Tibial nerve (tissue), 4 donors: Measurements from ENCODE around the gene CLASRP. TPM values are rescaled to one million over a fixed set of nuclear protein-coding genes. Genes with fewer than 3 reads are reported as not detected.
A peak's percentile ranks its signal among the peaks of the same experiment; 100 is the strongest.

Experiments used
- DNase-seq, 2 donors: peaks; one replicate each; pipeline ENCODE4 v3.0.0-alpha.2; 2019; ENCODE audit warnings: low spot score in 2 of 2
- H3K27ac ChIP-seq, 4 donors: fragments of 200-600 bp; sonication (generic) in 3 of 4; one replicate each; pipeline ENCODE4 v1.5.1; 2017 to 2019; ENCODE audit warnings: mild to moderate bottlenecking in 1 of 4
- H3K27me3 ChIP-seq, 2 donors: fragments of 200-600 bp; sonication (generic) in 1 of 2; one replicate each; pipeline versions ENCODE4 v1.5.1 to v1.6.0; 2017 to 2019
- H3K36me3 ChIP-seq, 3 donors: fragments of 200-600 bp; sonication (generic); one replicate each; pipeline ENCODE4 v1.5.1; 2018 to 2019
- H3K4me1 ChIP-seq, 4 donors: fragments of 200-600 bp; sonication (generic) in 3 of 4; one replicate each; pipeline ENCODE4 v1.5.1; 2017 to 2019
- H3K4me3 ChIP-seq, 4 donors: fragments of 200-600 bp; sonication (generic) in 3 of 4; one replicate each; pipeline ENCODE4 v1.5.1; 2017 to 2019; ENCODE audit warnings: mild to moderate bottlenecking in 1 of 4, moderate library complexity in 1 of 4
- H3K9me3 ChIP-seq, 4 donors: fragments of 200-600 bp; sonication (generic) in 3 of 4; one replicate each; pipeline ENCODE4 v1.5.1; 2017 to 2019
- EP300 ChIP-seq, 2 donors: sonication (generic); formaldehyde crosslinking; IDR thresholded peaks; one replicate each; pipeline ENCODE4 v1.6.1; 2017; ENCODE audit warnings: antibody characterized with exemption in 2 of 2, mild to moderate bottlenecking in 1 of 2
- POLR2A ChIP-seq, 2 donors: fragments of 450-650 bp; IDR thresholded peaks; one replicate each; pipeline ENCODE4 v1.6.1; 2017; ENCODE audit warnings: antibody characterized with exemption in 2 of 2, mild to moderate bottlenecking in 2 of 2, moderate library complexity in 2 of 2
- WGBS, 2 donors: methylation state at CpG; one replicate each; pipeline ENCODE4 v1.1.5; 2018; 5-methylcytosine and 5-hydroxymethylcytosine counted together
- total RNA-seq, 4 donors: library from RNA; depleted of rRNA; stranded (reverse); fragments of >200 nt; gene quantifications; one replicate each; pipeline ENCODE4 v1.1.0, GENCODE V29; 2016
- TF ChIP-seq, protein P1 (sequence below), 5 experiments: fragments of 200-600 bp in 3 of 5; fragments of 450-650 bp in 2 of 5; sonication (generic) in 3 of 5; IDR thresholded peaks; one replicate each; pipeline ENCODE4 v1.5.1; 2016 to 2019; ENCODE audit warnings: antibody characterized with exemption in 5 of 5, mild to moderate bottlenecking in 3 of 5, moderate library complexity in 2 of 5

Gene CLASRP
- total RNA-seq, 4 donors from 2014 or later: 72.8 to 109 (median 95.5) TPM

DNA sequence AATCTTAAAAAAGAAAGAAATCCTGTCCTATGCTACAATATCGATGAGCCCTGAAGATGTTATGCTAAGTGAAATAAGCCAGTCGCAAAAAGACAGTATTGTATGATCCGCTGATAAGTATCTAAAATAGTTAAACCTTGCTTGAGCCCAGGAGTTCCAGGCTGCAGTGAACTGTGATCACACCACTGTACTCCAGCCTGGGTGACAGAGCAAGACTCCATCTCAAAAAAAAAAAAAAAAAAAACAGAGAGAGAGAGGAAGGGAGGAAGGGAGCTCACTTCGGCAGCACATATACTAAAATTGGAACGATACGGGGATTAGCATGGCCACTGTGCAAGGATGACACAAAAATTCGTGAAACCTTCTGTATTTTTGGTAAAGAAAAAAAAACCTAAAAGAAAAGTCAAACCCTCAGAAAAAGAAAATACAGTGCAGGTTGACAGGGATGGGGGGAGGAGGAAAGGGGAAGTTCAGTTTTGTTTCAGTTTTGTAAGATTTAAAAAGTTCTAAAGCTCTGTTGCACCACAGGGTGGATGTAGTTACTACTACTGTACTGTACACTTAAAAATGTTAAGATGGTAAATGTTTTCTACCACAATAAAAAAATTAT, 8.4 kb downstream of the CLASRP start:
- DNase-seq: no peak
- TF ChIP-seq EP300 (IDR thresholded peaks at IDR 0.05) (no peak), POLR2A (IDR thresholded peaks at IDR 0.05) (no peak)
- TF ChIP-seq, protein P1, sequence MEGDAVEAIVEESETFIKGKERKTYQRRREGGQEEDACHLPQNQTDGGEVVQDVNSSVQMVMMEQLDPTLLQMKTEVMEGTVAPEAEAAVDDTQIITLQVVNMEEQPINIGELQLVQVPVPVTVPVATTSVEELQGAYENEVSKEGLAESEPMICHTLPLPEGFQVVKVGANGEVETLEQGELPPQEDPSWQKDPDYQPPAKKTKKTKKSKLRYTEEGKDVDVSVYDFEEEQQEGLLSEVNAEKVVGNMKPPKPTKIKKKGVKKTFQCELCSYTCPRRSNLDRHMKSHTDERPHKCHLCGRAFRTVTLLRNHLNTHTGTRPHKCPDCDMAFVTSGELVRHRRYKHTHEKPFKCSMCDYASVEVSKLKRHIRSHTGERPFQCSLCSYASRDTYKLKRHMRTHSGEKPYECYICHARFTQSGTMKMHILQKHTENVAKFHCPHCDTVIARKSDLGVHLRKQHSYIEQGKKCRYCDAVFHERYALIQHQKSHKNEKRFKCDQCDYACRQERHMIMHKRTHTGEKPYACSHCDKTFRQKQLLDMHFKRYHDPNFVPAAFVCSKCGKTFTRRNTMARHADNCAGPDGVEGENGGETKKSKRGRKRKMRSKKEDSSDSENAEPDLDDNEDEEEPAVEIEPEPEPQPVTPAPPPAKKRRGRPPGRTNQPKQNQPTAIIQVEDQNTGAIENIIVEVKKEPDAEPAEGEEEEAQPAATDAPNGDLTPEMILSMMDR (IDR thresholded peaks at IDR 0.05): no peak
- Histone ChIP-seq H3K27ac (no peak overlapping the region), H3K9me3 (no peaks in the 10 kb centered on the region), H3K27me3 (no peaks in the 10 kb centered on the region), H3K36me3 (peaks cover 0 to 52% (median under 1%) of the 10 kb centered on the region in 3 donors), H3K4me3 (no peak overlapping the region), H3K4me1 (peaks cover 0 to 73% (median 17%) of the 10 kb centered on the region in 4 donors)
- 70 to 73% methylated on average over 7 of the region's 7 CpGs for WGBS, 2 donors

DNA sequence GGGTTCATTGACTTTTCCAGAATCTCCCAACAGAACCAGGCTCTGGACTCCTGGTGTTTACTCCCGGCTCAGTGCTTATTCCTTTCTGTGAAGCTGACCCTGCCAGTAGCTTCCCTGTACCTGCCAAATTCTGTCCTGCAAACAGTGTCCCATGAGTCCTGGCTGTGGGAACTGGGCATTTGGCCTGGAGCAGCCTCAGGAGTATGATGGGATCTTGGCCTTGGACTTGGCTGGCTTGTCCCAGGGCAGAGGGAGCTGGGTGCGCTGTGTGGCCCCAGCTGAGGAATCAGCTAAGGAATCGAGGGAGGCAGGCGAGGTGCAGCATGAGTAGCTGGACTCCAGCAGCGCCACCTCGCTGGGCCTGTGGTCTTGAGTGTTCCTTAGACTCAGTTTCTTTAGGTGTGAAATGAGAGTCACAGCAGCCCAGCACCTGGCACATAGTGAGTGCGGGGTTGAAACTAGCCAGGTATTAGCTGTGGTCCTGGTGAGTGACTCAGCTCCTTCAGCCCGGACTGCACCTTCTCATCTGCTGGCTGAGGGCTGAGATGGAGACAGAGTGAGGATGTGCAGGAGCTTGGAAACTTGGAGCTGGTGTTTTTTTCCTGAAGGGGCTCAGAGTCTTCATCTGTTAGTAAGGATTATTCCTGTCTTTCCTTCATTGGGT, 10.4 kb downstream of the CLASRP start:
- H3K4me1 ChIP-seq: peaks cover 0 to 61% (median 17%) of the 10 kb centered on the region in 4 donors
- no peak for DNase-seq
- no peak overlapping the region for H3K4me3 ChIP-seq
- H3K36me3 ChIP-seq: peaks cover 0 to 54% (median 4%) of the 10 kb centered on the region in 3 donors
- TF ChIP-seq, protein P1 (IDR thresholded peaks at IDR 0.05): no peak
- TF ChIP-seq EP300 (IDR thresholded peaks at IDR 0.05) (no peak), POLR2A (IDR thresholded peaks at IDR 0.05) (no peak)
- 84 to 88% methylated on average over 8 of the region's 8 CpGs for WGBS, 2 donors
- H3K27ac ChIP-seq: no peak overlapping the region
- H3K9me3 ChIP-seq: no peaks in the 10 kb centered on the region
- H3K27me3 ChIP-seq: no peaks in the 10 kb centered on the region

DNA sequence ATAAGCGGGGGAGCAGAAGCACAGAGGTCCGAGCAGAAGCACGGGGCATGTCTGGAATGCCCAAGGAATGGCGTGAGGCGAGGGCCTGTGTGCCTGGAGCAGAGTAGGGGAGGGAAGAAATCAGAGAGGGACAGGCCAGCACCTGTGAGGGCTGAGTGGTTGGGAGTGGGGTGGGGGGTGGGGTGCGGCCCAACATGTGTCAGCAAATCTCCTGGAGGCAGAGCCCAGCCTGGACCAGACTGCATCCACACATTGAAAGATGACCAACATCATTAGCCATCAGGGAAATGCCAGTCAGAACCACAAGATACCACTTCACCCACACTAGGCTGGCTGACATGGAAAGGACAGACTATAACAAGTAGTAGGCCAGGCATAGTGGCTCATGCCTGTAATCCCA, 11.2 kb downstream of the CLASRP start:
- H3K27me3 ChIP-seq: no peaks in the 10 kb centered on the region
- peaks cover 0 to 53% (median 16%) of the 10 kb centered on the region in 4 donors for H3K4me1 ChIP-seq
- peaks cover 0 to 54% (median 5%) of the 10 kb centered on the region in 3 donors for H3K36me3 ChIP-seq
- DNase-seq: no peak
- no peak overlapping the region for H3K4me3 ChIP-seq
- 81 to 88% methylated on average over 6 of the region's 6 CpGs for WGBS, 2 donors
- H3K27ac ChIP-seq: no peak overlapping the region
- TF ChIP-seq POLR2A (IDR thresholded peaks at IDR 0.05) (no peak), EP300 (IDR thresholded peaks at IDR 0.05) (no peak)
- TF ChIP-seq, protein P1 (IDR thresholded peaks at IDR 0.05): no peak
- no peaks in the 10 kb centered on the region for H3K9me3 ChIP-seq

DNA sequence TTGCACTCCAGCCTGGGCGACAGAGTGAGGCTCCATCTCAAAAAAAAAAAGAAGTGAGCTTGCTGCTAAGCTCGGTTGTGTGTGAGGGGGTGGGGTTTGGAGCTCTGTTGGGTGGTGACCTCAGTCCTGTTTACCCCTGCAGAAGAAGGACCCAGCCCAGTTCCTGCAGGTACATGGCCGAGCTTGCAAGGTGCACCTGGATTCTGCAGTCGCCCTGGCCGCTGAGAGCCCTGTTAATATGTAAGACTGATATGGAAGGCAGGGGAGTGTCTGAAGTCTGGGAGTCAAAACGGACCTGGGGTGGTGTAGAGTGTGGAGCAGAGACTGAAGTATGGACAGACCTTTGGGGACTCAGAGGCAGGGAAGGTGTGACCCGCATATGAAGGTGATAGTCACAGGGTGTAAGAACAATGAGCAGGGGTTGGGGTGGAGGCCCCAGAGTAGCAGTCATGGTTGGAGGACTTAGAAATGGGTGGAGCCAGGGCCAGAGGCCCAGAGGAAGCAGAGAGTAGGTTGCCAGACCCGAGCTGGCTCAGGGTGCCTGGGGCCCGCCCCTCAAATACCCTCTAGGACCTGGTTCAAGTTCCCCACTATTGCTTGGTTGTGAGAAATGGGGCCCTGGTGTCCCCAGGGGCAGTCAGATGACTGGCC, 13.2 kb downstream of the CLASRP start:
- Histone ChIP-seq H3K4me1 (peaks cover 0 to 33% (median 6%) of the 10 kb centered on the region in 4 donors), H3K36me3 (peaks cover 0 to 60% (median 18%) of the 10 kb centered on the region in 3 donors), H3K27ac (peak overlapping the region in 1 of 4 donors; percentile 5), H3K27me3 (no peaks in the 10 kb centered on the region), H3K4me3 (no peak overlapping the region), H3K9me3 (no peaks in the 10 kb centered on the region)
- TF ChIP-seq POLR2A (IDR thresholded peaks at IDR 0.05) (no peak), EP300 (IDR thresholded peaks at IDR 0.05) (no peak)
- TF ChIP-seq, protein P1 (IDR thresholded peaks at IDR 0.05): no peak
- WGBS, 2 donors: 69 to 70% methylated on average over 9 of the region's 9 CpGs
- DNase-seq: no peak

DNA sequence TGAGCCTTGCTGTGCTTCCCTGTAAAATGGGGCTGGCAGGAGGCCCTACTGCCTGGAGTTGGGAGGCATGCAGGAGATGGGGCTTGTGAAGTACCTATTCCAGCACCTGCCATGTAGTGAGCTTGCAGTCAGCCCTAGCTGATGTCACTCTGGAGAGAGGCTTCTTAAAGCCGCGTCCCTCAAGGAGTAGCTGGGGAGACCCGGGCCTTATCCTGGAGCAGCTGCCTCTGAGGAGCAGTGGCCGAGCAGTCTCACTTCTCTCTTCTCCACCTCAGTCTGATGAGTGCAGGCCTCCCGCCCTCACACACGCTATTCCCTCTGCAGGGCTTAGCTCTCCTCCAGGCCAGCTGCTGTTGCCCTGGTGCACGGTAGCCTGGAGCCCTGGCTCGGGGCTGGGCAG, 18.0 kb downstream of the CLASRP start:
- peaks cover 0 to 5% (median 0%) of the 10 kb centered on the region in 4 donors for H3K4me1 ChIP-seq
- no peak overlapping the region for H3K4me3 ChIP-seq
- no peak overlapping the region for H3K27ac ChIP-seq
- 87 to 92% methylated on average over 5 to 8 of the region's 8 CpGs for WGBS, 2 donors
- TF ChIP-seq POLR2A (IDR thresholded peaks at IDR 0.05) (no peak), EP300 (IDR thresholded peaks at IDR 0.05) (no peak)
- TF ChIP-seq, protein P1 (IDR thresholded peaks at IDR 0.05): no peak
- H3K9me3 ChIP-seq: no peaks in the 10 kb centered on the region
- DNase-seq: no peak
- H3K36me3 ChIP-seq: peaks cover 11 to 100% (median 54%) of the 10 kb centered on the region in 3 donors
- no peaks in the 10 kb centered on the region for H3K27me3 ChIP-seq
